Endometrial microvascular endothelial cells (primary cell): ENCODE measurements around the gene PADI4. TPM values are rescaled to one million over a fixed set of nuclear protein-coding genes. Genes with fewer than 3 reads are reported as not detected.
"Not testable (repeated sequence)": the region's sequence is repeated elsewhere in the genome, so short reads cannot be mapped to it uniquely, and the experiment has no call there.

Source experiments
- in situ Hi-C: cut with HindIII; loops from 2 replicates; pipeline ENCODE4 v1.10.0; 2017; ENCODE audit warnings: low sequenced_read_pairs, low pct_unique_long_range_greater_than_20kb; ENCODE audit errors: inconsistent ontology term
- total RNA-seq: library from RNA; depleted of rRNA; stranded (reverse); fragments of >200 nt; gene quantifications from one replicate; pipeline ENCODE4 v1.2.3, GENCODE V29; 2015; ENCODE audit errors: inconsistent ontology term

PADI4 gene
- total RNA-seq, 1 donor from 2014 or later, result not detected

GRCh38 chr1:17406760-17407475, 98.9 kb downstream of the PADI4 start:
- in situ Hi-C loops, result not testable (repeated sequence)

- in situ Hi-C loops, result not testable (repeated sequence)
These were observed 100.0 kb downstream of the PADI4 start for GRCh38 chr1:17407786-17408514.

GRCh38 chr1:17409391-17409811, 101.4 kb downstream of the PADI4 start:
- in situ Hi-C loops, result no loop called here

GRCh38 chr1:17412093-17412870, 104.3 kb downstream of the PADI4 start:
- in situ Hi-C loops, result no loop called here

Other genes starting within 250 kb of the PADI4 start
- gene PADI2, start 188.7 kb upstream of the PADI4 start, total RNA-seq, result 0.37 TPM
- gene PADI1, start 103.1 kb upstream of the PADI4 start, total RNA-seq, result not detected
- gene PADI3, start 59.1 kb upstream of the PADI4 start, total RNA-seq, result not detected
- gene PADI6, start 64.0 kb downstream of the PADI4 start, total RNA-seq, result not detected
- gene RCC2, start 131.5 kb downstream of the PADI4 start, total RNA-seq, result 83.1 TPM
- 6.1 TPM for gene ARHGEF10L, start 231.5 kb downstream of the PADI4 start, total RNA-seq